Measurements from ENCODE around the gene ZNF620. TPM values are rescaled to one million over a fixed set of nuclear protein-coding genes. Genes with fewer than 3 reads are reported as not detected.

The ZNF620 gene
- total RNA-seq, 4 donors from 2014 or later, result 2.6 to 8.0 (median 4.3) TPM; not detected in 1

DNA sequence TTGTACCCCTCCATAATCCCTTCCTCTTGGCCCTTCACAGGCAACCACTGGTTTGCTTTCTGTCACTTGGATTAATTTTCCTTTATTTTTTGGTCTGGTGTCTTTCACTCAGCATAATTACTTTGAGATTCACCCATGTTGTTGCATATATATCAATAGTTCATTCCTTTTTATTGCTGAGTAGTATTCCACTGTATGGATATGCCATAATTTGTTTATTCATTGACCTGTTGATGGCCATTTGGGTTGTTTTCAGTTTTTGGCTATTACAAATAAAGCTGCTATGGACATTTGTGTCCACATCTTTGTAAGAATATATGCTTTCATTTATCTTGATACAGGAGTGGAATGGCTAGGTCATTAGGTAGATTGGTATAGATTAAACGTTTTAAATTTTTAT is 13.0 kb downstream of the ZNF620 start:
- Histone ChIP-seq H3K36me3 (peaks cover 0 to 12% (median 0%) of the 10 kb centered on the region in 4 donors), H3K9me3 (no peaks in the 10 kb centered on the region), H3K4me1 (peaks cover 0 to 3% (median under 1%) of the 10 kb centered on the region in 4 donors), H3K27ac (no peak overlapping the region), H3K4me3 (no peak overlapping the region), H3K27me3 (no peaks in the 10 kb centered on the region)
- no peak for DNase-seq
- in situ Hi-C loops (cut with MboI; ENCODE audit: low pct_ligation_motif_present in 1 of 4, low pct_unique_long_range_greater_than_20kb in 1 of 4, low sequenced_read_pairs in 3 of 4), result no loop called here
- intact Hi-C loops (cut with DNase I; ENCODE audit: low total_unique reads), result no loop called here
- TF ChIP-seq, protein P1, sequence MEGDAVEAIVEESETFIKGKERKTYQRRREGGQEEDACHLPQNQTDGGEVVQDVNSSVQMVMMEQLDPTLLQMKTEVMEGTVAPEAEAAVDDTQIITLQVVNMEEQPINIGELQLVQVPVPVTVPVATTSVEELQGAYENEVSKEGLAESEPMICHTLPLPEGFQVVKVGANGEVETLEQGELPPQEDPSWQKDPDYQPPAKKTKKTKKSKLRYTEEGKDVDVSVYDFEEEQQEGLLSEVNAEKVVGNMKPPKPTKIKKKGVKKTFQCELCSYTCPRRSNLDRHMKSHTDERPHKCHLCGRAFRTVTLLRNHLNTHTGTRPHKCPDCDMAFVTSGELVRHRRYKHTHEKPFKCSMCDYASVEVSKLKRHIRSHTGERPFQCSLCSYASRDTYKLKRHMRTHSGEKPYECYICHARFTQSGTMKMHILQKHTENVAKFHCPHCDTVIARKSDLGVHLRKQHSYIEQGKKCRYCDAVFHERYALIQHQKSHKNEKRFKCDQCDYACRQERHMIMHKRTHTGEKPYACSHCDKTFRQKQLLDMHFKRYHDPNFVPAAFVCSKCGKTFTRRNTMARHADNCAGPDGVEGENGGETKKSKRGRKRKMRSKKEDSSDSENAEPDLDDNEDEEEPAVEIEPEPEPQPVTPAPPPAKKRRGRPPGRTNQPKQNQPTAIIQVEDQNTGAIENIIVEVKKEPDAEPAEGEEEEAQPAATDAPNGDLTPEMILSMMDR (IDR thresholded peaks at IDR 0.05), result no peak
- TF ChIP-seq EP300 (IDR thresholded peaks at IDR 0.05; ENCODE audit: low read depth) (no peak), POLR2A (IDR thresholded peaks at IDR 0.05) (no peak), POLR2AphosphoS5 (IDR thresholded peaks at IDR 0.05) (no peak)
- 88 to 100% methylated on average over 1 of the region's 1 CpG for WGBS, 2 donors (ENCODE audit: low coverage in 1 of 2)

DNA sequence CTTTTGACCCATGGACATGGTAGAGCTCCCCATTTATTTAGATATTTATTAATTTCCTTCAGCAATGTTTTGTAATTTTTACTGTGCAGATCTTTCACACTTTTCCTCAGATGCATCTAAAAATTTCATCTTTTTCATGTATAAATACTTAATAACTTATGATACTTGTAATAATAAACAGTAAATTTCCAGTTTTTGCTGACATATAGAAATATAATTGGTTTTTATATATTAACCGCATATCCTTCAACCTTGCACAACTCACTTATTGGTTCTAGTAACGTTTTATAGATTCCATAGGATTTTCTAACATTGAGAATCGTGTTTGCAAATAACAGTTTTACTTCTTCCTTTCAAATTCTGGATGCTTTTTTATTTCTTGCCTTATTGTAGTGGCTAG is 15.4 kb downstream of the ZNF620 start:
- DNase-seq, result no peak
- Histone ChIP-seq H3K36me3 (peaks cover 0 to 7% (median 0%) of the 10 kb centered on the region in 4 donors), H3K4me1 (peaks cover 0 to 21% (median 15%) of the 10 kb centered on the region in 4 donors), H3K27me3 (no peaks in the 10 kb centered on the region), H3K4me3 (no peak overlapping the region), H3K27ac (no peak overlapping the region), H3K9me3 (no peaks in the 10 kb centered on the region)
- TF ChIP-seq POLR2A (IDR thresholded peaks at IDR 0.05), result no peak
- no peak for TF ChIP-seq EP300 (IDR thresholded peaks at IDR 0.05; ENCODE audit: low read depth)
- TF ChIP-seq POLR2AphosphoS5 (IDR thresholded peaks at IDR 0.05), result no peak
- TF ChIP-seq, protein P1 (IDR thresholded peaks at IDR 0.05), result no peak
- 95 to 97% methylated on average over 3 of the region's 3 CpGs for whole genome bisulfite sequencing, 2 donors (ENCODE audit: low coverage in 1 of 2)
- in situ Hi-C loops (cut with MboI; ENCODE audit: low pct_ligation_motif_present in 1 of 4, low pct_unique_long_range_greater_than_20kb in 1 of 4, low sequenced_read_pairs in 3 of 4), result loop anchor here in 1 of 4 donors (10.0 kb wide), 1 partner anchor 56 kb away; no protein-coding TSS in a partner anchor
- intact Hi-C loops (cut with DNase I; ENCODE audit: low total_unique reads), result no loop called here

DNA sequence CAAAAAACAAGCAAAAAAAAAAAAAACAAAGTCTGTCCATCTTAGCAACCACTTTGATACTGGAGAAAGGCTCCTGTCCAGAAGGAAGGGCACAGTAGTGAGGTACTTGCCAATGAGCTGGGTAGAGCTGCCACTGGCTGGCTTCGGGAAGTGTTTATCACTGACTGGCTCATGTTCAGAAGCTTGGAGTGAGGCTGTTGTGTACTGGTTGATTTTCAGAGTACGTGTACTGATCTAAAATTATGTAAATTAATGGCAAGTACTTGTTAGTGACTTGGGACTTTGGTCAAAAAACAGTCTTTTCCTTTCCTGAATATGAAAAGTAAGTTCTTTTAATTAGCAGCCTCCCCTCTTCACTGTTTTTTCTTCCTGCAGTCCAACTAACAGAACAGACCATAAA is 17.9 kb downstream of the ZNF620 start:
- Histone ChIP-seq H3K27ac (peak overlapping the region; percentile 89 to 94 (median 92)), H3K9me3 (no peaks in the 10 kb centered on the region), H3K27me3 (no peaks in the 10 kb centered on the region), H3K36me3 (peaks cover 0 to 9% (median 3%) of the 10 kb centered on the region in 4 donors), H3K4me1 (peaks cover 0 to 24% (median 16%) of the 10 kb centered on the region in 4 donors), H3K4me3 (peak overlapping the region in 1 of 4 donors; percentile 85)
- in situ Hi-C loops (cut with MboI; ENCODE audit: low pct_ligation_motif_present in 1 of 4, low pct_unique_long_range_greater_than_20kb in 1 of 4, low sequenced_read_pairs in 3 of 4) (loop anchor here in 1 of 4 donors (10.0 kb wide), 1 partner anchor 59 kb away; no protein-coding TSS in a partner anchor), intact Hi-C loops (cut with DNase I; ENCODE audit: low total_unique reads) (no loop called here)
- 49 to 75% methylated on average over 2 of the region's 2 CpGs for WGBS, 2 donors (ENCODE audit: low coverage in 1 of 2)
- DNase-seq, result no peak
- TF ChIP-seq POLR2A (IDR thresholded peaks at IDR 0.05) (no peak), POLR2AphosphoS5 (IDR thresholded peaks at IDR 0.05) (no peak), EP300 (IDR thresholded peaks at IDR 0.05; ENCODE audit: low read depth) (no peak)
- TF ChIP-seq, protein P1 (IDR thresholded peaks at IDR 0.05), result no peak

DNA sequence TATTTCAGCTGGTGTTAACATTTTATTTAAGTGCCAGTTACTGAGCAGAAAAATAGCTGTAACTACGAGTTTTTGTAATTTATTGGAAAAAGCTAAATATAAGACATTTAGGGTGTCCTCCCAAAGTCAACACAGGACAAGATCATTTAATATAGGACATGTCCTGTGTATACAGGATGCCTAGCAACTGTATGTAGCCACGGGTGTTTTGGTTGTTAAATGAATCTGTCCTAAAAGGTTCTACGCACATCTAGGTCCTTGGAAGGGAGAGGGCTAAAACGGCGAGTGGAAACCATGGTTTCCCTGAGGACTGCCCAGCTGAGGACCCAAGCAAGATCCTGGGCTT is 18.4 kb downstream of the ZNF620 start:
- DNase-seq, result no peak
- in situ Hi-C loops (cut with MboI; ENCODE audit: low pct_ligation_motif_present in 1 of 4, low pct_unique_long_range_greater_than_20kb in 1 of 4, low sequenced_read_pairs in 3 of 4), result loop anchor here in 1 of 4 donors (10.0 kb wide), 1 partner anchor 59 kb away; no protein-coding TSS in a partner anchor
- Histone ChIP-seq H3K4me1 (peaks cover 0 to 24% (median 16%) of the 10 kb centered on the region in 4 donors), H3K9me3 (no peaks in the 10 kb centered on the region), H3K27ac (peak overlapping the region; percentile 89 to 94 (median 92)), H3K4me3 (peak overlapping the region; percentile 72 to 98 (median 81)), H3K36me3 (peaks cover 0 to 11% (median 5%) of the 10 kb centered on the region in 4 donors), H3K27me3 (no peaks in the 10 kb centered on the region)
- TF ChIP-seq, protein P1 (IDR thresholded peaks at IDR 0.05), result no peak
- TF ChIP-seq POLR2A (IDR thresholded peaks at IDR 0.05), result no peak
- TF ChIP-seq POLR2AphosphoS5 (IDR thresholded peaks at IDR 0.05), result no peak
- no peak for TF ChIP-seq EP300 (IDR thresholded peaks at IDR 0.05; ENCODE audit: low read depth)
- intact Hi-C loops (cut with DNase I; ENCODE audit: low total_unique reads), result no loop called here
- WGBS, 2 donors (ENCODE audit: low coverage in 1 of 2), result 9 to 16% methylated on average over 2 to 5 of the region's 5 CpGs
